Lung (tissue), 12 donors: ENCODE results near the gene MATN1. TPM values are rescaled to one million over a fixed set of nuclear protein-coding genes. Genes with fewer than 3 reads are reported as not detected.
A peak's percentile ranks its signal among the peaks of the same experiment; 100 is the strongest.

Experiments used
- ATAC-seq: fragments of 200-7000 bp; cut with Tn5 transposase; one replicate; pipeline ENCODE4 v1.9.1; 2020; ENCODE audit warnings: moderate number of reproducible peaks; ENCODE audit not compliant: insufficient read depth, low FRiP score
- DNase-seq, 3 donors: peaks; one replicate each; pipeline ENCODE4 v3.0.0-alpha.2; 2013 to 2017
- H3K27ac ChIP-seq, 2 donors: one replicate each; pipeline ENCODE4 v1.5.1; 2013; ENCODE audit warnings: mild to moderate bottlenecking in 2 of 2, moderate library complexity in 2 of 2, control low read depth in 1 of 2, inconsistent platforms in 1 of 2, low read depth in 1 of 2, low read length in 1 of 2
- H3K27me3 ChIP-seq, 3 donors: one replicate each; pipeline ENCODE4 v1.5.1; 2013; ENCODE audit warnings: low read length in 2 of 3; ENCODE audit not compliant: control insufficient read depth in 3 of 3, insufficient read depth in 3 of 3
- H3K36me3 ChIP-seq, 4 donors: one replicate each; pipeline ENCODE4 v1.5.1; 2013; ENCODE audit warnings: low read length in 4 of 4, mild to moderate bottlenecking in 1 of 4, moderate library complexity in 1 of 4; ENCODE audit not compliant: control insufficient read depth in 4 of 4, insufficient read depth in 4 of 4
- H3K4me1 ChIP-seq, 5 donors: one replicate each; pipeline ENCODE4 v1.5.1; 2013; ENCODE audit warnings: low read length in 5 of 5, mild to moderate bottlenecking in 2 of 5, moderate library complexity in 1 of 5; ENCODE audit not compliant: control insufficient read depth in 5 of 5, insufficient read depth in 5 of 5
- H3K4me3 ChIP-seq: one replicate; pipeline ENCODE4 v1.5.1; 2013; ENCODE audit warnings: mild to moderate bottlenecking, control low read depth, moderate library complexity
- H3K9ac ChIP-seq, 2 donors: one replicate each; pipeline ENCODE4 v1.5.1; 2013; ENCODE audit warnings: low read length in 2 of 2, control low read depth in 1 of 2; ENCODE audit not compliant: insufficient read depth in 1 of 2
- H3K9me3 ChIP-seq, 4 donors: one replicate each; pipeline ENCODE4 v1.5.1; 2013; ENCODE audit warnings: low read length in 3 of 4, mild to moderate bottlenecking in 1 of 4, moderate library complexity in 1 of 4; ENCODE audit not compliant: control insufficient read depth in 4 of 4, insufficient read depth in 3 of 4
- WGBS, 2 donors: extraction: QIAGEN DNeasy Blood & Tissue Kit; methylation state at CpG; one replicate each; pipeline ENCODE4 v1.1.7; 2013; 5-methylcytosine and 5-hydroxymethylcytosine counted together
- polyA plus RNA-seq, 2 donors: library from polyadenylated mRNA; stranded (reverse); fragments of 200-250 nt; gene quantifications; one replicate each; pipeline ENCODE4 v1.2.1, GENCODE V29; 2013
- total RNA-seq, 2 donors: library from RNA; depleted of rRNA in 1 of 2; stranded (reverse); fragments of >200 nt in 1 of 2; gene quantifications; one replicate each; pipeline ENCODE4 v1.2.1, GENCODE V29; 2014 to 2021
- TF ChIP-seq, protein P1 (sequence below): IDR thresholded peaks from 2 replicates; pipeline ENCODE4 v1.5.1; 2012; ENCODE audit warnings: mild to moderate bottlenecking; ENCODE audit errors: control extremely low read depth, extremely low read depth
- donor health status: control.
- donor health status: control.
- donor health status: Bipolar disorder and iron deficiency.
- donor health status: healthy.
- donor health status: DM: yes; HTN: yes; CAD: no.

Gene MATN1
- total and polyA plus RNA-seq, 4 donors, result 0.15 to 0.57 (median 0.17) TPM

DNA sequence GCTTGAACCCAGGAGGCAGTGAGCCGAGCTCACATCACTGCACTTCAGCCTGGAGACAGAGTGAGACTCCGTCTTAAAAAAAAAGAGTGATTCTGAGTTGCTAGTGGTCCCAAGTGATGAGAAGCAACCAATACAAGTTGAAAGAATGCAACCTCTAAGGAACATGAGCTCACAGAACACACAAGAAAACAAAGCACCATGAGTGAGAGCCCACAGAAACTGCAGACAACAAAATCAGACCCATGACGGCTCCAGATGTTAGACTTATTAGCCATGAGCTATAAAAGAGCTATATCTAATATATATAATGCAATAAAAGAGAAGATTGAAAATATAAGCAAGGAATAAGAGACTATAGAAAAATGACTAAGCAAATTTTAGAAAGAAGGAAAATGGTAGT lies 50.0 kb downstream of the MATN1 start:
- Histone ChIP-seq H3K4me3 (no peak overlapping the region), H3K4me1 (no peaks in the 10 kb centered on the region), H3K36me3 (no peaks in the 10 kb centered on the region), H3K27ac (no peak overlapping the region), H3K9me3 (peaks cover 0 to 7% (median 3%) of the 10 kb centered on the region in 4 donors), H3K9ac (no peak overlapping the region), H3K27me3 (no peaks in the 10 kb centered on the region)
- TF ChIP-seq, protein P1, sequence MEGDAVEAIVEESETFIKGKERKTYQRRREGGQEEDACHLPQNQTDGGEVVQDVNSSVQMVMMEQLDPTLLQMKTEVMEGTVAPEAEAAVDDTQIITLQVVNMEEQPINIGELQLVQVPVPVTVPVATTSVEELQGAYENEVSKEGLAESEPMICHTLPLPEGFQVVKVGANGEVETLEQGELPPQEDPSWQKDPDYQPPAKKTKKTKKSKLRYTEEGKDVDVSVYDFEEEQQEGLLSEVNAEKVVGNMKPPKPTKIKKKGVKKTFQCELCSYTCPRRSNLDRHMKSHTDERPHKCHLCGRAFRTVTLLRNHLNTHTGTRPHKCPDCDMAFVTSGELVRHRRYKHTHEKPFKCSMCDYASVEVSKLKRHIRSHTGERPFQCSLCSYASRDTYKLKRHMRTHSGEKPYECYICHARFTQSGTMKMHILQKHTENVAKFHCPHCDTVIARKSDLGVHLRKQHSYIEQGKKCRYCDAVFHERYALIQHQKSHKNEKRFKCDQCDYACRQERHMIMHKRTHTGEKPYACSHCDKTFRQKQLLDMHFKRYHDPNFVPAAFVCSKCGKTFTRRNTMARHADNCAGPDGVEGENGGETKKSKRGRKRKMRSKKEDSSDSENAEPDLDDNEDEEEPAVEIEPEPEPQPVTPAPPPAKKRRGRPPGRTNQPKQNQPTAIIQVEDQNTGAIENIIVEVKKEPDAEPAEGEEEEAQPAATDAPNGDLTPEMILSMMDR, result no peak
- DNase-seq (no peak), ATAC-seq (no peak)
- WGBS, 2 donors, result 61 to 79% methylated on average over 3 of the region's 3 CpGs

DNA sequence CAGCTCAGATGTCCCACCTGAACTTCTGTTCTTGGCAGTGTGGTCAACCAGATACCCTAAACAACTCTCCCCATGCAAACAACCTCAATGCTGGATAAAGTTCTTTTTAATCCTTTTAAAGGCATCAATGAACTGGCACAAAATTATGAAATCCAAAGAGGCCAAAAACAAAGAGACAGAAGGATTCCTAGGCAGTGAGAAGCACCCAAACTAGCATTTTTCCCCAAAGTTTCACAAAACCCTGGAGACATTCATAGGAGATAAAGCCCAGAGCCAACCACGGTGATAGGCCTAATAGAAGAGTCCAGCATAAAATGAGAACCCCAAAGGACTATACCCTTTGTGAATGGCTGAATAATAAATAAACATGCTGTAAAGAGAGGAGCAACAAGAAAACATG lies 50.7 kb downstream of the MATN1 start:
- Histone ChIP-seq H3K36me3 (no peaks in the 10 kb centered on the region), H3K4me3 (no peak overlapping the region), H3K9me3 (peaks cover 0 to 7% (median 3%) of the 10 kb centered on the region in 4 donors), H3K9ac (no peak overlapping the region), H3K4me1 (peaks cover 0 to 5% (median 0%) of the 10 kb centered on the region in 5 donors), H3K27me3 (no peaks in the 10 kb centered on the region), H3K27ac (no peak overlapping the region)
- ATAC-seq, result no peak
- TF ChIP-seq, protein P1, result no peak
- 92 to 96% methylated on average over 1 of the region's 1 CpG for whole genome bisulfite sequencing, 2 donors
- no peak for DNase-seq

DNA sequence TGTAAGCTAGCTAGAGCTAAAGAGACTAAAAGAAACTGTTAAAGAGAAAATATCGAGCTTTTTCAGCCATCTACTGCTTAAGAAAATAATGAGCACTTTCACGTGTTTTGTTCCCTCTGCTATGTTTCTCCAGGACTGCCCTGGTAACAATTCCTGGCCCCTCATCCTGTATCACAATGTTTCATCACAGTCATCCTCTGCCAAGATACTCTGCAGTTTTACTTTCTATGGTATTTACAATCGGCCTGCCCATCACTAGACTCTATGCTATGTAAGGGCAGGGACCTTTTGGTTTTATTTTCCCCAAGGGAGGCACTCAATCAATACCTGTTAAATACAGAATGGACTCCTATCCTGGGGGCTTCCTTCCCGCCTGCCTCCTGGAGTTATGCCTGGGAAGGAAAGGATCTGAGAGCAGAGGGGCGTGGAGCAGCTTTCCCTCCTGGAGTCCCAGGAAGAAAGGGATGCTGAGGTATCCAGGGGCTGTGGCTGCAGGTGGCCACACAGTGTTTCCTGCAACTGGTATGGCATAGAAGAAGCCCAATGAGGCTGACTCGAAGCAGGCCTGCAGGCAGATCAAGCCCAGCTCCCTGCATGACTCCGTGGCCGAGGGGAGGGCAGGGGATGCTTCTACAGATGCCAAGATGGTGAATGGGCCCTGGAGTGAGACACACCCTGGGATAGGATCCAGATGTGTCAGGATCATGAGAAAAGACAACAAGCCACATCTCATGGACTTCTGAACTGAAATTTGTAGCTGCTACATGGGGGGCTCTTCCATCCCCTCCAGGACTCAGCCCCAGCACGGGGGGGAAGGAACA lies 52.9 kb downstream of the MATN1 start:
- 60 to 74% methylated on average over 9 of the region's 9 CpGs for WGBS, 2 donors

More for the DNA sequence above, 52.9 kb downstream of the MATN1 start:
- no peaks in the 10 kb centered on the region for H3K36me3 ChIP-seq
- H3K4me3 ChIP-seq, result no peak overlapping the region
- peaks cover 0 to 9% (median 0%) of the 10 kb centered on the region in 5 donors for H3K4me1 ChIP-seq
- peaks cover 0 to 7% (median 2%) of the 10 kb centered on the region in 4 donors for H3K9me3 ChIP-seq
- DNase-seq (peak in 2 of 3 donors; percentile 26 to 56), ATAC-seq (no peak)
- no peak overlapping the region for H3K9ac ChIP-seq
- TF ChIP-seq, protein P1, result no peak
- no peaks in the 10 kb centered on the region for H3K27me3 ChIP-seq
- no peak overlapping the region for H3K27ac ChIP-seq
